ENCODE results near the gene NRARP.

- TF ChIP-seq ARNT (IDR thresholded peaks at IDR 0.05) = no peak
- TF ChIP-seq SP1 (IDR thresholded peaks at IDR 0.05) = no peak
- no peak for TF ChIP-seq BHLHE40 (IDR thresholded peaks at IDR 0.05; ENCODE audit: borderline replicate concordance)
- TF ChIP-seq ELF4 (IDR thresholded peaks at IDR 0.05) = no peak
- no peak for TF ChIP-seq SUZ12 (IDR thresholded peaks at IDR 0.05)
These were observed 28.6 kb upstream of the NRARP start for GRCh38 chr9:137330689-137331088.
